ENCODE results near the gene MRPL57. TPM values are rescaled to one million over a fixed set of nuclear protein-coding genes. Genes with fewer than 3 reads are reported as not detected.

Gene MRPL57
- total RNA-seq, 1 experiment from 2014 or later = 26.3 TPM

- DNase-seq (ENCODE audit: low read depth, low spot score) (no peak), ATAC-seq (no peak)
- Histone ChIP-seq H3K27ac (ENCODE audit: low read depth, low read length) (no peak overlapping the region), H3K9ac (ENCODE audit: low read length) (no peak overlapping the region), H3K27me3 (ENCODE audit: insufficient read depth, low read length) (no peaks in the 10 kb centered on the region), H4K20me1 (ENCODE audit: insufficient read depth) (peaks cover 8% of the 10 kb centered on the region; the same call in 1 of the 2 replicates), H2AFZ (ENCODE audit: low read depth, low read length, poor library complexity, severe bottlenecking) (no peak overlapping the region), H3K9me2 (ENCODE audit: insufficient read depth) (no peaks in the 10 kb centered on the region), H3K4me2 (ENCODE audit: low read length) (no peak overlapping the region), H3K36me3 (ENCODE audit: control insufficient read depth in 1 of 2, insufficient read depth in 2 of 2, low read length in 2 of 2) (peaks cover 24 to 26% of the 10 kb centered on the region in 2 experiments; a peak in 3 of 4 replicates), H3K79me2 (ENCODE audit: insufficient read depth, low read length) (peaks cover 65% of the 10 kb centered on the region), H3K4me3 (replicated peaks in 1 of 2; ENCODE audit: low read depth in 1 of 2, low read length in 2 of 2) (no peak overlapping the region), H3K4me1 (ENCODE audit: control insufficient read depth in 1 of 2, insufficient read depth in 2 of 2, low read length in 2 of 2) (peaks cover 5 to 26% of the 10 kb centered on the region in 2 experiments; a peak in 3 of 4 replicates), H3K9me3 (ENCODE audit: control insufficient read depth in 1 of 2, insufficient read depth in 1 of 2, low read depth in 1 of 2, low read length in 2 of 2) (no peaks in the 10 kb centered on the region)
- ChIA-PET CTCF (no interaction called here), POLR2A (no interaction called here), RAD21 (ENCODE audit: low non-redundant PET in 1 of 2, low total read pairs in 2 of 2, uncharacterized antibody in 2 of 2, unreplicated experiment in 2 of 2) (no interaction called here)
- BruUV-seq (replicated peaks) = no TSS peak
- no peak for TF ChIP-seq CEBPB (IDR thresholded peaks at IDR 0.05; ENCODE audit: low read depth)
- no peak for TF ChIP-seq POLR2AphosphoS5 (IDR thresholded peaks at IDR 0.05; ENCODE audit: low read depth, low read length)
- no peak for TF ChIP-seq EZH2 (IDR thresholded peaks at IDR 0.05)
- TF ChIP-seq ATF3 (IDR thresholded peaks at IDR 0.05) = no peak
- TF ChIP-seq SP1 (IDR thresholded peaks at IDR 0.05; ENCODE audit: low read depth) = no peak
- intact Hi-C loops (cut with micrococcal nuclease) = no loop called here
Measured at GRCh38 chr13:21142766-21143165, 33.7 kb upstream of the MRPL57 start.

- Histone ChIP-seq H4K20me1 (ENCODE audit: insufficient read depth) (peaks cover 14% of the 10 kb centered on the region; the same call in 1 of the 2 replicates), H3K36me3 (ENCODE audit: control insufficient read depth in 1 of 2, insufficient read depth in 2 of 2, low read length in 2 of 2) (peaks cover 23 to 26% of the 10 kb centered on the region in 2 experiments; a peak in 3 of 4 replicates), H3K4me3 (replicated peaks in 1 of 2; ENCODE audit: low read depth in 1 of 2, low read length in 2 of 2) (no peak overlapping the region), H3K27me3 (ENCODE audit: insufficient read depth, low read length) (no peaks in the 10 kb centered on the region), H3K9me3 (ENCODE audit: control insufficient read depth in 1 of 2, insufficient read depth in 1 of 2, low read depth in 1 of 2, low read length in 2 of 2) (no peaks in the 10 kb centered on the region), H2AFZ (ENCODE audit: low read depth, low read length, poor library complexity, severe bottlenecking) (no peak overlapping the region), H3K27ac (ENCODE audit: low read depth, low read length) (no peak overlapping the region), H3K4me1 (ENCODE audit: control insufficient read depth in 1 of 2, insufficient read depth in 2 of 2, low read length in 2 of 2) (peaks cover 0 to under 1% of the 10 kb centered on the region in 2 experiments; a peak in 1 of 4 replicates), H3K4me2 (ENCODE audit: low read length) (no peak overlapping the region), H3K9ac (ENCODE audit: low read length) (no peak overlapping the region), H3K79me2 (ENCODE audit: insufficient read depth, low read length) (peaks cover 40% of the 10 kb centered on the region), H3K9me2 (ENCODE audit: insufficient read depth) (no peaks in the 10 kb centered on the region)
- intact Hi-C loops (cut with micrococcal nuclease) = no loop called here
- ChIA-PET RAD21 (ENCODE audit: low non-redundant PET in 1 of 2, low total read pairs in 2 of 2, uncharacterized antibody in 2 of 2, unreplicated experiment in 2 of 2) (no interaction called here), POLR2A (no interaction called here), CTCF (no interaction called here)
- BruUV-seq (replicated peaks) = no TSS peak
- ATAC-seq (no peak), DNase-seq (ENCODE audit: low read depth, low spot score) (no peak)
- TF ChIP-seq ZNF274 (IDR thresholded peaks at IDR 0.05; ENCODE audit: low read depth, low read length) = no peak
- TF ChIP-seq JUND (IDR thresholded peaks at IDR 0.05) = no peak
- no peak for TF ChIP-seq ELF1 (IDR thresholded peaks at IDR 0.05; ENCODE audit: borderline replicate concordance, low read depth)
- no peak; the same call in 1 of the 2 replicates for TF ChIP-seq POLR2AphosphoS5 (IDR thresholded peaks at IDR 0.05; ENCODE audit: low read depth, low read length)
- TF ChIP-seq TCF7L2 (IDR thresholded peaks at IDR 0.05; ENCODE audit: borderline replicate concordance, extremely low read depth, insufficient read depth, insufficient read length) = no peak
- TF ChIP-seq CEBPB (IDR thresholded peaks at IDR 0.05; ENCODE audit: low read depth) = no peak
Measured at GRCh38 chr13:21147827-21148226, 28.6 kb upstream of the MRPL57 start.
